ENCODE results near the gene C7orf57. TPM values are rescaled to one million over a fixed set of nuclear protein-coding genes. Genes with fewer than 3 reads are reported as not detected.
"Not testable (repeated sequence)": the region's sequence is repeated elsewhere in the genome, so short reads cannot be mapped to it uniquely, and the experiment has no call there.

C7orf57 gene
- total RNA-seq, 8 experiments from 2014 or later = 0.22 to 9.1 (median 0.42) TPM; not detected in 4

- in situ Hi-C loops (cut with MboI; ENCODE audit: low pct_unique_long_range_greater_than_20kb in 2 of 9, low sequenced_read_pairs in 9 of 9, unreplicated experiment in 9 of 9) = no loop called here
- H3K4me3 ChIP-seq = no peak overlapping the region
- no peak overlapping the region for H3K27ac ChIP-seq
- 33 to 88% (median 60%) methylated on average over 2 of the region's 2 CpGs; no CpG with 5 or more reads in 4 of the 10 experiments for WGBS, 10 experiments
- H3K4me1 ChIP-seq (replicated peaks in 1 of 2) = no peaks in the 10 kb centered on the region
- no peak for ATAC-seq (replicated peaks in 6 of 8)
Observed at GRCh38 chr7:48067475-48067874, 32.1 kb downstream of the C7orf57 start.

GRCh38 chr7:48074204-48074654 lies 38.9 kb downstream of the C7orf57 start:
- H3K4me3 ChIP-seq = no peak overlapping the region
- H3K27ac ChIP-seq = no peak overlapping the region
- H3K4me1 ChIP-seq (replicated peaks in 1 of 2) = no peaks in the 10 kb centered on the region
- ATAC-seq (replicated peaks in 6 of 8) = peak in 2 of 8 experiments; percentile 93 to 96
- in situ Hi-C loops (cut with MboI; ENCODE audit: low pct_unique_long_range_greater_than_20kb in 2 of 9, low sequenced_read_pairs in 9 of 9, unreplicated experiment in 9 of 9) = no loop called here

- no peaks in the 10 kb centered on the region for H3K4me1 ChIP-seq (replicated peaks in 1 of 2)
- no peak for ATAC-seq (replicated peaks in 6 of 8)
- H3K27ac ChIP-seq = no peak overlapping the region
- no peak overlapping the region for H3K4me3 ChIP-seq
- 71 to 100% (median 100%) methylated on average over 1 of the region's 1 CpG; no CpG with 5 or more reads in 5 of the 10 experiments for WGBS, 10 experiments
- in situ Hi-C loops (cut with MboI; ENCODE audit: low pct_unique_long_range_greater_than_20kb in 2 of 9, low sequenced_read_pairs in 9 of 9, unreplicated experiment in 9 of 9) = loop anchor here in 2 of 9 experiments (25.0 kb wide), 1 partner anchor 90 kb away; the partner anchor contains the start of gene HUS1 (in 2 of the 2)
Observed at GRCh38 chr7:48077423-48077822, 42.1 kb downstream of the C7orf57 start.

- 0 to 100% (median 86%) methylated on average over 1 to 2 of the region's 2 CpGs; no CpG with 5 or more reads in 1 of the 10 experiments for WGBS, 10 experiments
- Histone ChIP-seq H3K4me3 (no peak overlapping the region), H3K27ac (no peak overlapping the region), H3K4me1 (replicated peaks in 1 of 2) (no peaks in the 10 kb centered on the region)
- peak in 3 of 8 experiments; percentile 20 to 94 (median 36) for ATAC-seq (replicated peaks in 6 of 8)
- in situ Hi-C loops (cut with MboI; ENCODE audit: low pct_unique_long_range_greater_than_20kb in 2 of 9, low sequenced_read_pairs in 9 of 9, unreplicated experiment in 9 of 9) = loop anchor here in 2 of 9 experiments (25.0 kb wide), 1 partner anchor 91 kb away; the partner anchor contains the start of gene HUS1 (in 2 of the 2)
Observed at GRCh38 chr7:48078470-48078869, 43.1 kb downstream of the C7orf57 start.

- ATAC-seq (replicated peaks in 6 of 8) = not testable (repeated sequence)
- in situ Hi-C loops (cut with MboI; ENCODE audit: low pct_unique_long_range_greater_than_20kb in 2 of 9, low sequenced_read_pairs in 9 of 9, unreplicated experiment in 9 of 9) = loop anchor here in 2 of 9 experiments (25.0 kb wide), 1 partner anchor 95 kb away; the partner anchor contains the start of gene HUS1 (in 2 of the 2)
Observed at GRCh38 chr7:48082378-48082777, 47.0 kb downstream of the C7orf57 start.

GRCh38 chr7:48083114-48083830 lies 47.9 kb downstream of the C7orf57 start:
- 60 to 100% (median 89%) methylated on average over 1 to 6 of the region's 6 CpGs; no CpG with 5 or more reads in 3 of the 10 experiments for WGBS, 10 experiments
- no peak overlapping the region for H3K4me3 ChIP-seq
- H3K4me1 ChIP-seq (replicated peaks in 1 of 2) = peaks cover 0 to 11% of the 10 kb centered on the region in 2 donors
- no peak for ATAC-seq (replicated peaks in 6 of 8)
- H3K27ac ChIP-seq = no peak overlapping the region
- in situ Hi-C loops (cut with MboI; ENCODE audit: low pct_unique_long_range_greater_than_20kb in 2 of 9, low sequenced_read_pairs in 9 of 9, unreplicated experiment in 9 of 9) = loop anchor here in 2 of 9 experiments (25.0 kb wide), 1 partner anchor 96 kb away; the partner anchor contains the start of gene HUS1 (in 2 of the 2)

More at GRCh38 chr7:48082378-48082777, 47.0 kb downstream of the C7orf57 start:
- H3K27ac ChIP-seq; H3K4me3 ChIP-seq; H3K4me1 ChIP-seq (replicated peaks in 1 of 2): not testable (repeated sequence)

- H3K4me1 ChIP-seq (replicated peaks in 1 of 2) = peaks cover 0 to 13% of the 10 kb centered on the region in 2 donors
- in situ Hi-C loops (cut with MboI; ENCODE audit: low pct_unique_long_range_greater_than_20kb in 2 of 9, low sequenced_read_pairs in 9 of 9, unreplicated experiment in 9 of 9) = loop anchor here in 2 of 9 experiments (25.0 kb wide), 1 partner anchor 98 kb away; the partner anchor contains the start of gene HUS1 (in 2 of the 2)
- peak overlapping the region in 1 of 2 donors; percentile 43 for H3K27ac ChIP-seq
- H3K4me3 ChIP-seq = no peak overlapping the region
- ATAC-seq (replicated peaks in 6 of 8) = peak in 7 of 8 experiments; percentile 36 to 55 (median 50)
- 17 to 100% (median 51%) methylated on average over 1 to 7 of the region's 9 CpGs for WGBS, 10 experiments
Observed at GRCh38 chr7:48084727-48085432, 49.5 kb downstream of the C7orf57 start.

- ATAC-seq (replicated peaks in 6 of 8) = no peak
- WGBS, 10 experiments = 40 to 100% (median 100%) methylated on average over 1 of the region's 1 CpG; no CpG with 5 or more reads in 5 of the 10 experiments
- Histone ChIP-seq H3K4me1 (replicated peaks in 1 of 2) (peaks cover 5 to 13% of the 10 kb centered on the region in 2 donors), H3K4me3 (no peak overlapping the region), H3K27ac (peak overlapping the region in 1 of 2 donors; percentile 43)
- in situ Hi-C loops (cut with MboI; ENCODE audit: low pct_unique_long_range_greater_than_20kb in 2 of 9, low sequenced_read_pairs in 9 of 9, unreplicated experiment in 9 of 9) = loop anchor here in 2 of 9 experiments (25.0 kb wide), 1 partner anchor 98 kb away; the partner anchor contains the start of gene HUS1 (in 2 of the 2)
Observed at GRCh38 chr7:48085433-48085791, 50.1 kb downstream of the C7orf57 start.

GRCh38 chr7:48085942-48086341 lies 50.6 kb downstream of the C7orf57 start:
- peaks cover 6 to 13% of the 10 kb centered on the region in 2 donors for H3K4me1 ChIP-seq (replicated peaks in 1 of 2)
- no peak for ATAC-seq (replicated peaks in 6 of 8)
- WGBS, 10 experiments = 60 to 100% (median 100%) methylated on average over 1 of the region's 1 CpG; no CpG with 5 or more reads in 6 of the 10 experiments
- no peak overlapping the region for H3K4me3 ChIP-seq
- no peak overlapping the region for H3K27ac ChIP-seq
- in situ Hi-C loops (cut with MboI; ENCODE audit: low pct_unique_long_range_greater_than_20kb in 2 of 9, low sequenced_read_pairs in 9 of 9, unreplicated experiment in 9 of 9) = loop anchor here in 2 of 9 experiments (25.0 kb wide), 1 partner anchor 99 kb away; the partner anchor contains the start of gene HUS1 (in 2 of the 2)

- H3K4me1 ChIP-seq (replicated peaks in 1 of 2) = peaks cover 6 to 13% of the 10 kb centered on the region in 2 donors
- in situ Hi-C loops (cut with MboI; ENCODE audit: low pct_unique_long_range_greater_than_20kb in 2 of 9, low sequenced_read_pairs in 9 of 9, unreplicated experiment in 9 of 9) = loop anchor here in 2 of 9 experiments (25.0 kb wide), 1 partner anchor 100 kb away; the partner anchor contains the start of gene HUS1 (in 2 of the 2)
- ATAC-seq (replicated peaks in 6 of 8) = no peak
- 55 to 100% (median 93%) methylated on average over 1 to 7 of the region's 7 CpGs; no CpG with 5 or more reads in 1 of the 10 experiments for WGBS, 10 experiments
- no peak overlapping the region for H3K27ac ChIP-seq
- H3K4me3 ChIP-seq = no peak overlapping the region
Observed at GRCh38 chr7:48087349-48087748, 52.0 kb downstream of the C7orf57 start.

- Histone ChIP-seq H3K27ac (peak overlapping the region; percentile 13 to 77), H3K4me3 (peak overlapping the region; percentile 78 to 92 (median 89)), H3K4me1 (replicated peaks in 1 of 2) (peaks cover 6 to 13% of the 10 kb centered on the region in 2 donors)
- WGBS, 10 experiments = 0 to 8% (median 5%) methylated on average over 2 to 12 of the region's 25 CpGs; no CpG with 5 or more reads in 7 of the 10 experiments
- in situ Hi-C loops (cut with MboI; ENCODE audit: low pct_unique_long_range_greater_than_20kb in 2 of 9, low sequenced_read_pairs in 9 of 9, unreplicated experiment in 9 of 9) = loop anchor here in 2 of 9 experiments (25.0 kb wide), 1 partner anchor 101 kb away; the partner anchor contains the start of gene HUS1 (in 2 of the 2)
- peak; percentile 58 to 78 (median 72) for ATAC-seq (replicated peaks in 6 of 8)
Observed at GRCh38 chr7:48088559-48089045, 53.3 kb downstream of the C7orf57 start.
